D341Med (cell line): Measurements from ENCODE around the gene SCLY.

ENCODE experiments used
- DNase-seq: peaks from one replicate; pipeline ENCODE4 v3.0.0; 2012; ENCODE audit warnings: low spot score

The SCLY gene

DNA sequence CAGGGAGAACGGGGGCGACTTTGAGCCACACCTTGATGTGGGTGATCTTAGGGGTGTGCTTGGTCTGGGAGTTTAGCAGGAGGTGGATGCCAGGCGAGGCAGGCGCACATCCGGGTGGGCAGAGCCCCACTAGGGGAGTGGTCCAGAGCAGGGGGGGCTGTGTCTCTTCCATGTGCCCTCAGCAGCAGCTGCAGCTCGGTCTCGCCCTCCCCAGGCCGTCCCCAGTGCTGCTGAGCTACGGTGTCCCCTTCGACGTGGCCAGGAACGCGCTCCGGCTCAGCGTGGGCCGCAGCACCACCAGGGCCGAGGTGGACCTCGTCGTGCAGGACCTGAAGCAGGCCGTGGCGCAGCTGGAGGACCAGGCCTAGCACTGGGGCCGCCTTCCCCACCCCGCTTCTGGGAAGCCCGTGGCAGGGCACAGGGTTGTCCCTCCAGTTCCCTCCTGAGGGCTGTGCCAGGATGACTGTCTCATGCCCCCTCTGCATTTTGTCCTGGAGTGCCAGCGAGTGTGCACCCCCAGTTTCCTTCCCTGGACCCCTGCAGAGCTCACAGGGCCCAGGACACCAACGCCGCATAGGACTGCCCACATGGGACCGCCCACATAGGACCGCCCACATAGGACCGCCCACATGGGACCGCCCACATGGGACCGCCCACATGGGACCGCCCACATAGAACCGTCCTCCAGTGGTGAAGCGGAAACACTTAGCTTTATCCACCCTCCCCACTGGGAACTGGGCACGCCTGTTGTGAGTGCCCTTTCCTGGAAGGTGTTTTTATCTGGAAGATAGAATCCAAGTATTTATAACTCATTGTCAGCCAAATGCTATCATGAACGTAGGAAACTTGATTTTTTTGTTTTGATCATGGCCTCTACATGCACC is 37.4 kb downstream of the SCLY start:
- DNase-seq: peak; percentile 74

DNA sequence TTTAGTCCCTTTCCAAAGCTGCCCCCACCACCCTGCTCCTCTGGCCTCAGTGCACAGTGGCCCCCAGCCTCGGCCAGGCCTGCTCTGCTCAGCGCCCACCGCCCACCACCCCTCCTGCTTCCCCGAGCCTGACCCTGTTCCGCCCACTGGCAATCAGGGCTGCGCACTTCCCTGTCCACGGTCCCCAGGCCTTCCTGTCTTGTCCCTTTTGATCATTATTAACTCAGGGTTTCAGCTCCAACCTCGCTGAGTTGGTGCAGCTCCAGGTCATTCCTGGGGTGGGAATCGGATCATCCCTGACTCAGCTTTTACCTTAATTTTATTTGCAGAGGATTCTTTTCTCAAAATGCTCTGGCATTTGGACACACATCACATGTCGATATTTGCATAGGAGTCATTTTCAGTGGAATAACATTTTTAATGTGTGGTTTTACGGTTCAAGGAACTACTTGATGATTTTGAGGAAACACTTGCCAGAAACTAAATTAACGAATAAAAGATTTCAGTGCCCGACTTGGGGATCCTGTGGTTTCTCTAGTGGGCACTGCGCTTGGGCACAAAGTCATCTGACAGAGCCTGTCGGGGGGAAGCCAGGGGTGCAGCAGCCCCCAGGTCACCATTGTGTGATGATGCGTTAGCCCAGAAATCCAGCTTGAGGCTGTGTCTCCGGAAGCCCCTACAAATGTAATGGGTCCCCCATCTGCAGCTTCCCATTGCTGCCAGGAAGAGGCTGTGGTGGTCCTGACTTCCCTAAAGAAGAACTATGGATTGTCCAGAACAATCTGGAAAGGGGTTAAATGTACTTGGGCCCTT is 38.3 kb downstream of the SCLY start:
- DNase-seq: peak; percentile 31

DNA sequence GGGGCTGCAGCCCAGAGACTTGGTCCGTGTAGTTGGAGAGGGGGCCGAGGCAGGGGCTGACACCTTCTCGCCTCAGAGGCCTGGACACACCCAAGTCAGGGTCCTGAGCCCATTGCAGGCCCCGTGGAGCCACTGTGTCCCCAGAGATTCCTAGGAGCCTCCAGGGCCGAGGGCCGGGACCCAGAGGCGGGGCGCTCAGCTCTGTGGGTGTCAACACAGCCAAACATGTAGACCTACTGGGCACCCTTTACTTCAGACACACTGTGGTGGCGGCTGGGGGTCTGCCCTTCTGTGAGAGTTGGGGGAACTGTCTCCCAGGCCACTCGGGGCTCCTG is 38.9 kb downstream of the SCLY start:
- no peak for DNase-seq

DNA sequence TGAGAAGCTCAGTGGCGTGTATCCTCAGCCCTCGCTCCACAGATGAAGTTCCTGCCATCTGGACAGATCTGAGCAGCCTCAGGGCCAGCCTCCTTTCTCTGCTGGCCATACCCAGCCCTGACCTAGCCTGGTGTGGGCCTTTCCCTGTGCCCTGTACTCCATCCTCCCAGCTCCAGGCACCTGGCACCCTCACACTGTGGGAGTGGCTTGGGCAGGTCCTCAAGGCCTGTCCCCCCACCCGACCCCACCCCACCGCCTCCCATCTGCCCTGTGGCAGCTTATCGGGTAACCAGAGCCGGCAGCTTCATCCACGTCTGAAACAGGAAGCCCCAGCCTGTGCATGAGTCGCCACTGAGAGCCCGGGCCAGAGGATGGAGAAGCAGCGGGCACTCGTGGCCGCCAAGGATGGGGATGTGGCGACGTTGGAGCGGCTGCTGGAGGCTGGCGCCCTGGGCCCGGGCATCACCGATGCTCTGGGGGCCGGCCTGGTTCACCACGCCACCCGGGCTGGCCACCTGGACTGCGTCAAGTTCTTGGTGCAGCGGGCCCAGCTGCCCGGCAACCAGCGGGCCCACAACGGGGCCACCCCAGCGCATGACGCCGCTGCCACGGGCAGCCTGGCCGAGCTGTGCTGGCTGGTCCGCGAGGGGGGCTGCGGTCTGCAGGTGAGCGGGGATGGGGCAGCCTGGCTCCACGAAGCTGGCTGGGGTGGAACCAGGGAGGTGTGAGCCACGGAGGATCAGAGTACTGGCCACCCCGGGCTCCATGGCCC is 39.4 kb downstream of the SCLY start, which contains the start of gene ESPNL:
TSS of gene ESPNL (plus strand) at position 292 of the 772 bp plus-strand sequence. CDS start at position 372, 80 bp downstream.
- DNase-seq: peak; percentile 53

DNA sequence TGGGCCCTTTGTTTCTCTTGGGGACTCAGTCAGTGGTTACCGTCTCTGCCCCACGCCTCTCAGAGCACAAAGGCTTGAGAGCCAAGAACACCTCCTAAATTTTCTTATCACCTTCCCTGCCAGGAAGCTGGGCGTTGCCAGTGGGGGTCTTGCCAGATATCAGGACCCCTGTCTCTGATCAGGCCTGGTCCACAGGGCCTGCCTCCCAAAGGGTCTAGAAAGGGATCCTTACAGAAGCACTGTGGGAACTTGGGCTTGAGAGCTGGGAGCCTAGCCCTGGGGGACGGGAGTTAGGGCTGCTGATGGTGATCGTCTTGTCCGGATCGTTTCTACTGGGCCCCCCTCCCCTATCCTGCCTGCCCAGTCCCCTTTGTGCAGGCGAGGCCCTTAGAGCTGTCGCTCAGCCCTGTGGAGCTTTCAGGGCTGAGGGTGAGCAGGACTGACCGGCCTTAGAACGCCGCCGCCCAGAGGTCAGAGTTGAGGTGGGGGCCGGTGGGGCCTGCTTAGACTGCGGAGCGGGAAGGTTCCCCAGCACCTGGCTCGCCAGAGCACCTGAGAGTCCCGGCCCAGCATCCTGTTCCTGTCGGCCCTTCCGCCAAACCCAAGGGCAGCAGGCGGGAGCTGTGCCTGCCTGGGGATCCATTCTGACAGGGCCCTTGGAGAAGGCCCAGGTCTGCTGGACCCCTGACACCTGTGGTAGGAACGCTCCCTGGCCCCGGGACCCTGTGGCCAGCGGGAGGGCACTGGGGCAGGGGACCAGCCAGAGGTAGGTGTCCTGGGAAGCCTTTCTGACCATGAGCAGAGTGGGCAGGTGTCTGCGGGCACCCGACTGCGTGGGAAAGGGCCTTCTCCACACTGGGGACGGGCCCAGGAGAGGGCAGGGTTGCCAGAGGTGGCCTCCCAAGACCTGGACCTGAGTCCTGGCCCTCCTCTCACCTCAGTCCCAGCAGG is 40.3 kb downstream of the SCLY start:
- DNase-seq: peak; percentile 24

DNA sequence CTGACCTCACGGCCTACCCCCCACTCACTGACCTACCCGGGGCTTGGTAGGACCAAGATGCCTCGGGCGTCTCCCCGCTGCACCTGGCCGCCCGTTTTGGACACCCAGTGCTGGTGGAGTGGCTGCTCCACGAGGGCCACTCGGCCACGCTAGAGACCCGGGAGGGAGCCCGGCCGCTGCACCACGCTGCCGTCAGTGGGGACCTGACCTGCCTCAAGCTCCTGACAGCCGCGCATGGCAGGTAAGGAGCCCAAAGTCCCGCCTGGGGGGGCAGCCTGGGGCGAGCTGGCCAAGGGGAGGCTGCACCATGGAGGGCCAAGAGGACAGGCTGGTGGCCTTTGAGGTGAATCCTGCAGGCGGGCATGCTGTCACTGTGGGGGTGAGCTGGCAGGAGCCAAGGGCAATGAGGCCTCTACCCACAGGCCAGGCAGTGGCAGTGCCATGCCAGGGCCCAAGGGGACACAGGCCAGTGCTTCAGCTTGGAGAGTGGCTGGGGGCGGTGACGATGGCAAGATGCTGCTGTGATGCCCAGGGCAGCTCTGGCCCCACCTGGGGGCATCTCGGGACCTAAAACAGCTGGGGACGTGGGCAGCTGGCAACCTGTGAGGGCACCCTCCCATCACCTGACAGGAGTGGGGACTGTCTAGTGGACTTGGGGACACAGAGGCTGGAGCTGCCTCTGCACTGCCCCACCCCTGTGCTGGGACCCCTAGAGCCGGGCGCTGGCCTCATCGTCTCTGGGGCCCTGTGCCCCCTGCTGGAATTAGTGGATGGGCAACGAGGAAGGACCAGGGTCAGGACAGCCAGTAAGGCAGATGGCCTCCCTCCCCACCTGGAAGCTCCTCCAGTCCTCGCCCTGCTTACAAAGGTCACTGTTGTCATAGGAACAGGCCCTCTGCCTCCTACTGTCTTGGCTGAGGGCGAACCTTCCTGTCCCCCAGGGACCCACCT is 41.4 kb downstream of the SCLY start:
- peak; percentile 21 for DNase-seq

DNA sequence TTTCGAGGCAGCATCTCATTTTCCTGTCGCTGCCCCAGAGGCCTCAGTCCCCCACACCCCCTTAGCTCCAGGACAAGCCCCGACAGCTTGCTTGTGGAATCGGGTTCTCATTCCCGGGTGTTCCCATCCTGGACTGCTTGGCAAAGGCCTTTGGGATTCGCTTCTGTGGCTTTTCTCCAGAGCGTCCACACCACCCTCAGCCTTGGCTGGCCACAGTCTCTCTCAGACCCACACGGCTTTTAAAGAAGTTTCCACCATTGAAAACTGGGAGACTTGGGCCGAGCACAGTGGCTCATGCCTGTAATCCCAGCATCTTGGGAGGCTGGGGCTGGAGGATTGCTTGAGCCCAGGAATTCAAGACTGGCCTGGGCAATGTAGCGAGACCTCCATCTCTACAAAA is 42.1 kb downstream of the SCLY start:
- DNase-seq: peak; percentile 17

DNA sequence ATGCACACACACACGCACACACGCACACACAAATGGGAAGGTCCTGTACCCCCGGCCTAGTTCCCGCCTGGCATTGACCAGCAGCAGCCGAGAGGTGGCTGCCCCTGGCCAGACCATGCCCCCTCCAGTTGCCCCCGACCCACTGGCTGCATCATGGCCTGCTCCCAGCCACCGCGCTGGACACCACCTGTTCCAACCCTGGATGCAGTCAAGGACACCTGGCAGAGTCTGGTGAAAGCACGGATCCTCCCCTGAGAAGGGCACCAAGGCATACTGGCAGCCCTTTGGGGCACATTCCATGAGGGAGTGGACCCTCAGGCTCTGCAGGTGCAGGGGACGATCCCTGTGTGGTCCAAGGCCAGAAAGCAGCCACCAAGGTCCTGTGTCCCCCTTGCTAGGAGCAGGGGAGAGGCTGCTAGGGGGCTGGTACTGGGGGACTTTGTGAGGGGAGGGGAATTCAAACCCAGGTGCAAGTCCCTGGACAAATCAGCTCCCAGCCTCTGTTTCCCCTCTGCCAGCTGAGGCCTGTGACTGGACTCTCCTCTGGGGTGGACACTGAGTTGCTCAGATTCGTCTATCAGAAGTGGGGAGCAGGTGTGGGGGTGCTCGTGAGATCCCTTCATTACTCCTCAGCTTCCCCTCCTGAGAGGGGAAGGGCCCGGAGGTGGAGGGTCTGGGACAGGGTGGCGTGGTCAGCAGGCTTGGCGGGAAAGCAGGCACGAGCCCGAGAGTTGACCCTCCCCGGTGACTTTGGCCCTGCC is 42.8 kb downstream of the SCLY start:
- DNase-seq: peak; percentile 8

DNA sequence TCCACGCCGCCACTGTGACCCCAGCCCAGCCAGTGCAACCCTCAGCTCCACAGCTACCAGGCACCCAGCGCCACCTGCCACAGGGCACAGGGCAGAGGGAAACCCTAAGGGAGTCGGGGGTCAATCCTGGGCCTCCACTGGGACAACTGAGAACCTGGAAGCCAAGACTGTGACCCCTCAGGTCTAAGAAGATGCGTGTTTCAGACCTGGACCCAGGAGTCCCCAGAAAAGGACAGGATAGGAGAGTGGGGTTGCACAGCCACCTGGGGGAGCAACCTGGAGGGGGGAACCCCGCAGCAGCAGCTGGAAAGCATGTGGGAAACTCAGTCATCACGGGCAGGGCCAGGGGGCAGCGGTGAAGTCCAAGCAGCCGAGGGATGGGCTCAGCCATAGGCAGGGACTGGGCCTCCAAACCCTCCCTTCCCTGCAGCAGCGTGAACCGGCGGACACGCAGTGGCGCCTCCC is 43.5 kb downstream of the SCLY start:
- DNase-seq: peak; percentile 12

DNA sequence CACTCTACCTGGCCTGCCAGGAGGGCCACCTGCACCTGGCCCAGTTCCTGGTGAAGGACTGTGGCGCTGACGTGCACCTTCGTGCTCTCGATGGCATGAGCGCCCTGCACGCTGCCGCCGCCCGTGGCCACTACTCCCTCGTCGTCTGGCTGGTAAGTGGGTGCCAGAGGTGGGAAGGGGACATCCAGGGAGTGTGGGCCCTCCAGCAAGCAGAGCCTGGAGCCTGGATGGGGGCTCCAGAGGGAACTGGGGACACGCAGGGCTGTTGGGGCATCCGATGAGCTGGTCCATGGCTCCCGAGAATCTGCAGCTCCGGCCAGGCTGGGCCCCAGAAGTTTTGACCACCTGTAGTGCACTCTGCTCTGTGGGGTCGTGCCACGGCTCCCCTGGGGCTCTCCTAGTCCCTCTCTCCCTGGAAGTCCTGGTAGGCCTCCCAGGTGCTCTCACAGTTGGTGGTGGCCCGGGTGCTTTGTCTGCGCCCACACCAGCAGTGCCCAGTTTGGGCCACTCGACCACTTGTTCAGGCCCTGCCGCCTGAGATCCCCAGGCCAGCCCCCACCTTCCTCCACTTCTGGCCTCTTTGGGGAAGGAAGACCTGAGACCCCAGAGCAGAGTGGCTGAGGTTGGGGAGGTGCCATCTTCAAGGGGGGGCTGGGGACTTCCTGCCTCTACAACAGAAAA is 44.0 kb downstream of the SCLY start:
- DNase-seq: peak; percentile 18

DNA sequence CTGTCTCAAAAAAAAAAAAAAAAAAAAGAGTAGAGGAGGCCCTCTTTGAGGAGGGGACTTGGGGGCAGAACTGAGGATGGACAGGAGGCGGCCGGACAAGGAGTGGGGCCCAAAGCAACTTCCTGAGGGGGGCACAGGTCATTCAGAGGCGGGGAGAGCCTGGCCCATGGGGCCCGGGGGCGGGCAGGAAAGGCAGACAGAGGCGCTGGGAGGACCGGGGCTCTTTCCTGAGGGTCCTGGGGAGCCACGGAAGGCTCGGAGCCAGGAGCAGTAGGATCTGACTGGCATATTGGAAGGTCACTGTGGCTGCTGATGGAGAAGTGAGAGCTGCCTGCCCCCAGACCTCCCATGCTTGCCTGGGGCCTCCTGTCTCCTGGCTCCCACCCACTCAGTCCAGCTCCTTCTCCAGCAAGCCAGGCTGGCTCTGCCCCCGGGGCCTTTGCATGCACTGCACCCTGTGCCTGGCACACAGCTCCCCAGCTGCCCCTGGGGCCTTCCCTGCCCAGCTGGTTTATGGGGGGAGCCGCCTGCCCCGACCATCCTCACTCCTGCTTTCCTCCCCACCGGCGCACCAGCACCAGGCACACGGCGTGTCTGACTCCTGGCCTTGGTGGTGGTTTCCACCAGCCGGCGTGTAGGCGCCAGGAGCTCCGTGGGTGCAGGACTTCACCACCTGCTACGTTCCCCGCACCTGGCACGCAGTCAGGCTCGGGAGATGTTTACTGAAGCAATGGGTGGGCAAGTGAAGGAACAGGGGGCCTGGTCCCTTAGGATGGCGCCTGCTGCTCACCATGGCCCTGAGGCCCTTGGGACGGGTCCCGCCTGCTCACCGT is 44.9 kb downstream of the SCLY start:
- DNase-seq: peak; percentile 16

DNA sequence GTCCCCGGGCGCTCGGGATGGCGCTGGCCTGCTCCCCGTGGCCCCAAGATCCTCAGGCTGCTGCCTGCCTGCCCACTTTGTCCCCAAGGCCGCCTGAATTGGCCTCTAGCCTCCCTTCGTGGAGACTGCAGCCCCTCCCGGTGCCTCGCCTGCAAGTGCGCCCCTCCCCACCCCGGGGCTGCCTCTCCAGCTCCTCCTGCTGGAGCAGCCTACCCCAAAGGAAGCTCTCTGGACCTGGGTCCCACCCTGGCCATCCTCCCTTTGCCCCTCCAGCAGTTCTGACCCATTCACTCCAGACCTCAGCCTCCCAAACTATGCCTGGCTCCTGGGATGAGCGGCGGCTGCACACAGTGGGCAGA is 45.5 kb downstream of the SCLY start:
- DNase-seq: peak; percentile 34

DNA sequence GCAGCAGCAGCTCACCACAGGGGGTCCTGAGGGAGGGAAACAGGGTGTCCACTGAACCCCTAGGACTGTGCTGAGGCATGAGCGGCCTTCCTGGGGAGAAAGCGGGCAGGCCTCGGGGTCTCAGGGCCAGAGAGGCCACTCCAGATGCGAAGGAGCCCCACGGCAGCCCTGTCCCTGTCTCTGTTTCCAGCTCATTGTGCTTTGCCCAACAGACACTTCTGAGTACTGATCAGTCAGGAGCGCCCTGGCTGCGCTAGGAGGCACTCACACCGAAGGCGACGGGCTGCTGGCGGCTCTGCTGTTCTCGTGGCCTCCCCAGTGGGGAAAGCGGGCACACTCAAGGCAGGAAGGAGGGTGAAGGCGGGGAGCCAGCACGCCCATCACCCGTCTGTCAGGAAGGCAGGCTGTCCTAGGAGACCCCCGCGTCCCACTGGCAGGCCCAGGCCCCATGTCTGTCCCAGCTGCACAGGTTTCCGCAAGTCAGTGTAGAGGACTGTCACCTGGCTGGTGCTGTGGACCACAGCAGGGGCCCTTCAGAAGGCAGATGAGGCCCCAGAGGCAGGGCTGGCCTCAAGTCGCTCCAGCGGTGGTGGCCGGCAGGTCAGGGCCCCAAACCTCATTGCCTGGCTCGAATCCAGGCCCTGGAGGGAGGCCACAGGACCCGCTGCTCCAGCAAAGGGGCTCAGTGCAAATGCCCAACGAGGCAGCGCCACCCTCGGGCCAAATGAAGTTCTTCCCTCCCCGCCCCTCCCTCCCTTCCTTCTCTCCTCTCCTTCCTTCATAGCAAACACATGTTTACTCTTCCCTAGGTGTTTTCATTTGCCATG is 46.1 kb downstream of the SCLY start:
- DNase-seq: peak; percentile 53

DNA sequence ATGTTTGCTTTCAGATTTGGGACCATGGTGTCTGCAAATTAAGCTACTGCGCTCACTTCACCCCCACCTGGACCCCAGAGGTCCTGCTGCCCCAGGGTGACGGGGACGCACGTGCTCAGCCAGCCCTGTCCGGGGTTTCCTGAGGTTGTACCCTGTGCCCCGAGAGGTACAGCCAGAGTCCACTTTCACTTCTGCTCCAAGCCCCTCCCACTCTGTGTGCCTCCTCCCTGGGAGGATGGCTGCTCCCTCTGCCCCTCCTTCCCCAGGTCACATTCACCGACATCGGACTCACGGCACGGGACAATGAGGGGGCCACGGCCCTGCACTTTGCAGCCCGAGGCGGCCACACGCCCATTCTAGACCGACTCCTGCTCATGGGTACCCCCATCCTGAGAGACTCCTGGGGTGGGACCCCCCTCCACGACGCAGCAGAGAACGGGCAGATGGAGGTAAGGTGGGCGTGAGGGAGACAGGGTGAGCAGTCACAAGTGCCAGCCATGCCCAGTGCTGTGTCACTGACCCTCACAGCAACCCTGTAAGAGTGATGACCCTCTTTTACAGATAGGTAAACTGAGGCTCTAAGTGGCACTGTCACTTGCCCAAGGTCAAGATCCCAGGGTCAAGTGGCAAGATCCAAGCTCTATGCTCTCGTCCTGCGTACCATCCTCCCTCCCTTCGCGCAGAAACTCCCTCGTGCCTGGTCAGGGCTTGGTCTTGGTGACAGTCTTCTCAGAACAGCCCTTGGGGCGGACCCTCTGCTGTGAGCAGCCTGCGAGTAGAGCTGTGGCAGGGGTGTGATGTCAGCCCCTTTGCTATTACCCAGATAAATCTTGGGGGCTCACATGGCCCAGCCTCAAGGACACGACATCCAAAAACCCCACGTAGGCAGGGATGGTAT is 47.0 kb downstream of the SCLY start:
- peak; percentile 18 for DNase-seq

DNA sequence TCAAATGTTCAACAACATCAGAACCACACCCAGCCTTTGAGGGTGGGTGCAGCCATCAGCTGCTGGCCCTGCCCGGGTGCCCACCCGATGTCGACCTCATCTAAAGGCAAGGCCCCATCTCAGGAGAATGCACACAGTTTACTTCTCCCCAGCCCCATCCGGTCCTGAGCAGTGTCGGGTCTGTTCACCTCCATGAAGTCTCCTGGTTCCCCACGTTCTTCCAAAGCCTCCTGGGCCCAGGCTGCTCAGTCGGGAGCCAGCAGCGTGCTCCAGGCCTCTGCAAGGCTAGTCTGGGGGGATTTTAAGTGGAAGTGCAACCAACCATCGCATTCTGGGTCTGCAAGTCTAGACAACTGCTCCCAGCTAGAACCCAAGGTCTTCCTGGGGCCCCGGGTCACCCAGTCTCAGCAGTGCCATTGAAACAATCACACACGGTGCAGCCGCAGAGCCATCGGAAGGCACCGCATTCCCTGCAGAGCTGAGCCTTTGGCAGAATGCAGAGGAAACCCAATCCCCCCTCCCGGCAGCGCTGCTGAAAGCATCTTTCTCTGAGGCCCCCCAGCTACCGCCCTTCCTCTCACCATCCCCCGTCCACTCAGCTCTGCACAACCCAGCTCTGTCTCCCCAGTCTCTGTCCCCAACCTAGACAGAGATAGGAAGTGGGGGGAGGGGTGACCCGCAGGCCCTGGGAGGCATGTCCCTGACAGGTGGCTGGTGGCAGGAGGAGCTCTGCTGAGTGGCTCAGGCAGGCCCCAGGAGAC is 47.8 kb downstream of the SCLY start:
- DNase-seq: peak; percentile 81
